Measurements from ENCODE around the gene NUP214.
"Not testable (repeated sequence)": the region's sequence is repeated elsewhere in the genome, so short reads cannot be mapped to it uniquely, and the experiment has no call there.

Gene NUP214

DNA sequence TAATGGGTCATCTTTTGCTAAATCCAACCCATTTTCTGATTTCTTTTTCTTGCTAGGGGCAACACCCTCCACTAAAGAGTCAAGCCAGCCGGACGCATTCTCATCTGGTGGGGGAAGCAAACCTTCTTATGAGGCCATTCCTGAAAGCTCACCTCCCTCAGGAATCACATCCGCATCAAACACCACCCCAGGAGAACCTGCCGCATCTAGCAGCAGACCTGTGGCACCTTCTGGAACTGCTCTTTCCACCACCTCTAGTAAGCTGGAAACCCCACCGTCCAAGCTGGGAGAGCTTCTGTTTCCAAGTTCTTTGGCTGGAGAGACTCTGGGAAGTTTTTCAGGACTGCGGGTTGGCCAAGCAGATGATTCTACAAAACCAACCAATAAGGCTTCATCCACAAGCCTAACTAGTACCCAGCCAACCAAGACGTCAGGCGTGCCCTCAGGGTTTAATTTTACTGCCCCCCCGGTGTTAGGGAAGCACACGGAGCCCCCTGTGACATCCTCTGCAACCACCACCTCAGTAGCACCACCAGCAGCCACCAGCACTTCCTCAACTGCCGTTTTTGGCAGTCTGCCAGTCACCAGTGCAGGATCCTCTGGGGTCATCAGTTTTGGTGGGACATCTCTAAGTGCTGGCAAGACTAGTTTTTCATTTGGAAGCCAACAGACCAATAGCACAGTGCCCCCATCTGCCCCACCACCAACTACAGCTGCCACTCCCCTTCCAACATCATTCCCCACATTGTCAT lies 72.0 kb downstream of the NUP214 start:
- no peak for DNase-seq (ENCODE audit: low read depth)

- no peak for DNase-seq (ENCODE audit: low read depth)
These were observed 72.8 kb downstream of the NUP214 start for GRCh38 chr9:131198041-131198715.

- DNase-seq (ENCODE audit: low read depth): no peak
These were observed 76.5 kb downstream of the NUP214 start for GRCh38 chr9:131201856-131202255.

GRCh38 chr9:131203431-131204218 lies 78.2 kb downstream of the NUP214 start:
- DNase-seq (ENCODE audit: low read depth): no peak

DNA sequence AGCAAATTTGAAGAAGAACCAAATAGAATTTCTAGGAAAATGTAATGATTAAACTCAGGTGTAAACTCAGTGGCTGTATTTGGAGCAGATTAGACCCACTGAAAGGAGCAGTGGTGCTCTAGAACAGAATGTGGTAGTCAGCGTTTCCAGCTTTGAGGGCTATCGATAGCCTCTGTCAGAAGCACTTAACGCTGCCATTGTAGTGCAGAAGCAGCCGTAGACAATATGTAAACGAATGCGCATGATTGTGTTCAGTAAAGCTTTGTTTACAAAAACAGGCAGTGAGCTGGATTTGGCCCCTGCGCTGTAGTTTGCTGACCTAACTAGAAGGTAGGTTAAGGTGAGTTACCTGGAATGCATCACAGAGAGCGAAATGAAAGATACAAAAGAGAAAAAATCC lies 78.9 kb downstream of the NUP214 start:
- no peak for DNase-seq (ENCODE audit: low read depth)

GRCh38 chr9:131206495-131206894 lies 81.1 kb downstream of the NUP214 start:
- no peak for DNase-seq (ENCODE audit: low read depth)

GRCh38 chr9:131211920-131212319 lies 86.5 kb downstream of the NUP214 start:
- not testable (repeated sequence) for DNase-seq (ENCODE audit: low read depth)

DNA sequence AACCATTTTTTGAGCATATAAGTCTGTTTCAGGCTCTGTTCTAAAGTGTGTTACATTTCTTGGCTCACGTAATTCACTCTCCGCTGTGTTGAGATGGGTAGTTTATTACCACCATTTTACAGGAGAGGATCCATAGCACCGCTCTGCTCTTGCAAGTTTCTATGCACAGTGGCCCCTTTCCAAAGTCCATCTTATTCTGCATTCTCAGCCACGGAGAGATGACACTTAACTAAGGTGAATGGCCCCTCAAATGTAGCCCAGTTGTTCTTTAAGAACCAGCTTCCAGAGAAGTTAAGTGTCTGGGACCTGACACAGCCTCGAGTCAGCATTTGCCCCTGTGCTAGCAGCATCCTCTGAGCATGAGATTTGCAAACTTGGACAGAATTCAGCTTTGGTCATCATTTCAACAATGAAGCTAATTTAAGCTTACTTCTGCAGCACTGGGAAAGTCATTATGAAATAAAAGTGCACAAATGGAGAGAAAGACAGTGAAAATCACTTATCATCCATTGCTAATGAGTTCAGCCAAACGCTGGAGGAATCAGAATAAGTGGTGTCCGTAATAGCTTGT lies 89.0 kb downstream of the NUP214 start:
- no peak for DNase-seq (ENCODE audit: low read depth)

DNA sequence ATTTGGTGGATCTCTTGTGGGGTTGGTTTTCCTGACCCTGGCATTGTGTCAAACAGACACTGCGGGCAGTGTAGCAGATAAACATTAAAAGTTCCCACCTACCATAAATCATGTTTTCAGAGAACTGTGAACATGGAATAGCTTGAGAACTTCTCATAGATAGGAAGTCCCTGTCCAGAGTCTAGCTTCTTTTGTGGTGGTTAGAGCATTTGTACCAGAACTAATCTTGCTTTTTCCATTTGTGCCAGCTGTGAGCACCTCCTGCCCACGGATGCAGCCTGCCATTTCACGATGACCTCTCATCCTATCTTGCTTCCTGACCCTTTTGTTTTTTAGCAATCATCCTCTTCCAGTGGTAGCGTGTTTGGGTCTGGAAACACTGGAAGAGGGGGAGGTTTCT lies 89.5 kb downstream of the NUP214 start:
- no peak for DNase-seq (ENCODE audit: low read depth)

DNA sequence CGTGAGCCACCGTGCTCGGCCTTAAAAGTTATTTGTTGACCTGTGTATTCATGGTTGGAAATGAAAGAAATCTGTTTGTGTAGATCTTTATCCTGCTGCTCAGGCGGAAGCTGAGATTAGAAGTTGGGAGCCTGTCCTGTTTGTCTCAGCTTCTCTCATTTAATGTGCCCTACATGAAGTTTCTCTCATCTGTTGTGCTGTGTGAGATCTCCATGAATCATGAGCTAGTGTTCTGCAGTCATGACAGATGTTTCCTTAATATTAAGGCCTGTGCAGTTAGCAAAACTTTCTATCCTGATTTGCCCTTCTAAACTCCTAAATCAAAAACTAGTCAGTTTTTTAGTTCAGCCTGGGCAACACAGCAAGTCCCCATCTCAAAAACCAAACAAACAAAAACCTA lies 91.4 kb downstream of the NUP214 start:
- DNase-seq (ENCODE audit: low read depth): no peak

DNA sequence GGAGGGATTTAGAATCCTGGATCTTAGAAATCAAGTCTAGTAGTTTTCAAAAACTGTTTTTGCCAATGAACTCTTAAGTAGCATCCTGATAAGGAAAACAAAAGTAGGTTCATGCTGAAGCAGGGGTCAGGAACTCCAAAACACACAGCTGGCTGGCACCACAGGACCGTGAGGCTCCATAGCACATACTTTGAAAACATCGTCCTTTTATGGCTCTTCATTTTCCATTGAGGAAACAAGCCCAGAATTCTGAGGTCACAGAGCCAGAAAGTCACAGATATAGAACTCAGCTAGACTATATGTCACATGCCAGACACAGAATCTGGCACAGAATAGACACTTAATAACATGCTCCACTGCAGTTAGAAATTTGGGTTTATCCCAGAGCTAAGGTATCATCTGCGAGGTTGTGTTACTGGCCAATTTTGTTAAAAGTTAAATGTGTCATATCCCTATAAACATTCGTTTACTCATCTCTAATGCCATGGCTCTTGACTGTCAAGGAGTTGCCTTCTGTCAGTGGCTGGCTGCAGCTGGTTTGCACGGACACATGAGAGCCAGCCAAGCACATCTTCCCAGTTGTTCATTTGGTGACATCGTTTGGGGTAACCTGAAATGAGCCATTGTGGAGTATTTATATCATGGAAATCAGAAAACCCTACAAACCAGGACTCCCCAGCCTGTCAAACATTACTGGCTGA lies 92.1 kb downstream of the NUP214 start:
- no peak for DNase-seq (ENCODE audit: low read depth)

DNA sequence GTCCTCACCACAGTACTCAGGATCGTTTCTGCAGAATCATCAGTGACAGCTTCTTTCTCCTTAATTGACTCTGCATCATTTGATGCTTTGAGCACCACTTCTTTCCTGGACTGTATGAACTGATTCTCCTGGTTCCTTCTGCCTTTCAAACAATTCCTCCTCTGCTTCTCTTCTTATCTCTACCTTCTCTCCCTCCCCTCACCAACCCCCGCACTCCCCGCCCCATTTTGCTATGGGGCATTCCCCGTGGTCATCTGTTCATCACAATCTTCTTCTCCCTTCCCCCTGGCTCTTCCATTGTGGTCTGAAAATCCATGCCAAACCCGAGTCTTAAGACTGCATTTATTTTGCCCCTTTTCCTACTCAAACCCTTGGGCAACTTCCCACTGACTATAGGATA lies 93.0 kb downstream of the NUP214 start:
- no peak for DNase-seq (ENCODE audit: low read depth)

- no peak for DNase-seq (ENCODE audit: low read depth)
These were observed 95.1 kb downstream of the NUP214 start for GRCh38 chr9:131220485-131220884.

DNA sequence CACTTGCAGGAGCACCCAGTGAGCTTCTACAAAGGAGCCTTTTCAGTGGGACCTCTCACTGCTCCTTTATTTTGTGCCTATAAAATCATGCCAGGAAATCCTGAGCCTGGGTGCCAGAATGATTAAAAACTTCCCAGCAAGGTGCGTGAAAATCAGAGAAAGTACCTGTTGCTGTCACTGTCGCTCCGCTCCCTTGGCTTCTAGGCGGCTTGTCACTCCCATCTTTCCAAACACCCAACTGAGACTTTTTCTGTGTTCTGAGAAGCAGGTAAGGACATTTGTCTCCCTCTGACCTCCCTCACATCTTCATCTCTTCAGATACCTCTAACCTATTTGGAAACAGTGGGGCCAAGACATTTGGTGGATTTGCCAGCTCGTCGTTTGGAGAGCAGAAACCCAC lies 97.1 kb downstream of the NUP214 start:
- DNase-seq (ENCODE audit: low read depth): no peak

- DNase-seq (ENCODE audit: low read depth): no peak
These were observed 100.8 kb downstream of the NUP214 start for GRCh38 chr9:131226226-131226625.

DNA sequence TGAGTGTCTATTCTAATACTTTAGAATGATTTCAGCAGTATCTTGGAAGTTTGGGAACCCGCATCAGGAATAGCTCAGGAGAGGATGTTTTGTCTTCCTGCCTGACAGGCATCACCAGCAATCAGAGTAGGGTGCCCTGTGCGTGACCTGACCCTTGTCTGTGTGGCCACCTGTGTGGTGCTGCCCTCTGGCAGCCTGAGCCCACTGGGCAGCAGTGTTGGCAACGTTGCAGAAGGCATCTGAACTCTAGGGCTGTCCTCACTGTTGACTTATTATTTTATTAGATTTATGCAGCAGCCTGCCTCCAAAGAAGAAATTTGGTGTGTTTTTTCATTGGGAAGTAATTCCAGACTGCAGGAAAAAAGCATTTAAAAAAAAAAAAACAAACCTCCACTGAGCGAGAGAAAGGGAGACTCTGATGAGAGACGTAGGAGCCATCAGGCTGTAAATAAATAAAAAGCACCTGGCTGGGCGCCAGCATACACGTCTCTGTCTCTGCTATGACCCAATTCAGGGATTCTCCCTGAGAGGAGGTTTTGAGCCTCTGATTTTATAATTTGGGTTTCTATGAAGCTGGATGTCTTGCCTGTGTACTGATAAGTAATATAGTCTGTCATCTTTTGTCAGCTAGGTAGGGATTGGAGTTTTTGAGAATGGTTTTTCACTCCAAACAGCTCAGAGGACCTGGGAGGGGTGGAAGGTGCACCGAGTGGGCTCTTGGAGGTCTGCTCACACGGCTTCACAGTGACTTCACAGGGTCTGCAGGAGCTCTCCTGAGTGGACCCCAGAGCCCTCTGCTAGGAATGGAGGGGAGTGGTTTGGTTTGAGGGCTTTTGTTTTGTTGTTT lies 101.9 kb downstream of the NUP214 start:
- no peak for DNase-seq (ENCODE audit: low read depth)

GRCh38 chr9:131227959-131228460 lies 102.6 kb downstream of the NUP214 start:
- DNase-seq (ENCODE audit: low read depth): no peak

DNA sequence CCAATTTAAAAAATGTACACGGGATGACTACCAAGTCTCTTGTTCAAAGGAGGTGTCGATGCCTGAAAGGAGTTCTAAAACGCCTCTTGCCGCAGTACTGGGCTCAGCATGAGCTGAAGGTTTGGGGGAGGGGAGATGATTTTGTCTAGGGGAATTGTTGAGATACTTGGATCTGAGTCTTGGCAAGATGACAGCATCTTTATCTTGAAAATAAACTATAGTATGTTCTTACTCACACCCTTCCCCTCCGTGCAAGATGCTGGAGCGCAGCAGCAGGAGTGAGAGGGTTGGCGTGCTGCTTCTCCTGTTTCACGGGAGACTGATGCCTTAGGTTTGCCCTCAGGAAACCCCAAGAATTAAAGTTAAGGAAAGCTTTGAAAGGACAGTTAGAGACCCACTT lies 103.6 kb downstream of the NUP214 start:
- no peak for DNase-seq (ENCODE audit: low read depth)

DNA sequence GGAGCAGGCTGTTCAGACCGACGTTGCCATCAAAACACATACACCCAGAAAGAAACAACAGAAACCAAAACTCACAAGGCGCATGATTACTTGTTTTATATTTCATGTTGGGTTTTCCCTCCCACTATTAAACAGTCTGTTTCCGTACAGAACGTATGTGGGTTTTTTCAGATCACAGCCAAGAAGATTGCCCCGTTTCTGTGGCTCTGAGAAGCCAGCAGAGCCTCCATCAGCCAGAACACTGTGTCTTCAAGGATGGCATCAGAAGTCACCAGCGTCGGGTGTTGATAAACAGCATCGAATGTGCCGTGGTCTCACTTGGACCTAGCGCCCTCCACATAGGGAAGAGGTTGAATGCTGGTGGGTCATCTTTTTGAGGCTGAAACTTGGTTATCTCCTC lies 108.2 kb downstream of the NUP214 start:
- DNase-seq (ENCODE audit: low read depth): no peak

DNA sequence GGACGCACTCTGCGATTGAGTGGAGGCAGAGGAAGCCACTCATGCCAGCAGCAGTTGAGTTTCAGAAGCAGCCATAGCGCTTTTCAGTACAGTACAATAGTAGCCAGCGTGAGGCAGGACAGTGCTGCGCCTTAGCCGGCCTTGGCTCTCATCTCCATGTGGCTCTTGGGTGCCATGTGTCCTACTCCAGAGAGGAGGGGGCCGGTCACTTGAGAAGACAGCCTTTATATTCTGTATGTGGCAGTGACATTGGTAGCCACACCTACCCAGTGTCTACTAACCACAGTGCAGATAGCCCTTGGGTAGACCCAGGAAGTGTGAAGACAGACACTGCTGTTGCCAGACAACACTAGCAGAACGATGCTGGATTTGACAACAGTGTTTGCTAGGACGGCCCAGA lies 108.6 kb downstream of the NUP214 start:
- no peak for DNase-seq (ENCODE audit: low read depth)
